RCC 7860 (cell line): ENCODE results near the gene SLC6A15.
A peak's percentile ranks its signal among the peaks of the same experiment; 100 is the strongest.

Experiments
- DNase-seq: peaks from one replicate; pipeline ENCODE4 v3.0.0-alpha.2; 2015; ENCODE audit warnings: low spot score
- FAIRE-seq: peaks from 2 replicates; lab custom pipeline; 2012; peaks lifted over from hg19 to GRCh38; lab: Jason Lieb, UNC

SLC6A15 gene

GRCh38 chr12:84912198-84913128 is at the start of gene SLC6A15:
Gene SLC6A15 (minus strand): TSS chr12:84912799. CDS start chr12:84892120, 20,679 bp downstream.
- DNase-seq (no peak), FAIRE-seq (no peak)

- DNase-seq (no peak), FAIRE-seq (no peak)
Measured at GRCh38 chr12:84960918-84961317, 48.3 kb upstream of the SLC6A15 start.

GRCh38 chr12:84955298-84955697 is 42.7 kb upstream of the SLC6A15 start:
- DNase-seq: no peak
- no peak for FAIRE-seq

- DNase-seq (no peak), FAIRE-seq (no peak)
Measured at GRCh38 chr12:84954415-84954814, 41.8 kb upstream of the SLC6A15 start.

GRCh38 chr12:84950971-84951546 is 38.5 kb upstream of the SLC6A15 start:
- DNase-seq (no peak), FAIRE-seq (no peak)

GRCh38 chr12:84946753-84947152 is 34.2 kb upstream of the SLC6A15 start:
- no peak for DNase-seq
- no peak for FAIRE-seq

GRCh38 chr12:84937415-84937814 is 24.8 kb upstream of the SLC6A15 start:
- DNase-seq: no peak
- no peak for FAIRE-seq

GRCh38 chr12:84929501-84929900 is 16.9 kb upstream of the SLC6A15 start:
- DNase-seq (no peak), FAIRE-seq (no peak)

GRCh38 chr12:84924981-84925380 is 12.4 kb upstream of the SLC6A15 start:
- DNase-seq (peak; percentile 33), FAIRE-seq (no peak)

- no peak for DNase-seq
- no peak for FAIRE-seq
Measured at GRCh38 chr12:84922693-84923092, 10.1 kb upstream of the SLC6A15 start.

GRCh38 chr12:84920331-84920730 is 7.7 kb upstream of the SLC6A15 start:
- peak; percentile 19 for DNase-seq
- no peak for FAIRE-seq

- FAIRE-seq (no peak), DNase-seq (peak; percentile 26)
Measured at GRCh38 chr12:84919271-84919670, 6.7 kb upstream of the SLC6A15 start.

- FAIRE-seq (no peak), DNase-seq (no peak)
Measured at GRCh38 chr12:84913129-84913515, 523 bp upstream of the SLC6A15 start.

GRCh38 chr12:84911271-84912197 is 1.1 kb downstream of the SLC6A15 start:
- no peak for DNase-seq
- FAIRE-seq: no peak

GRCh38 chr12:84910549-84911241 is 1.9 kb downstream of the SLC6A15 start:
- FAIRE-seq (no peak), DNase-seq (no peak)

GRCh38 chr12:84904051-84904450 is 8.5 kb downstream of the SLC6A15 start:
- FAIRE-seq: no peak
- no peak for DNase-seq

GRCh38 chr12:84891106-84891838 is 21.3 kb downstream of the SLC6A15 start:
- FAIRE-seq: no peak
- DNase-seq: no peak

- DNase-seq (no peak), FAIRE-seq (no peak)
Measured at GRCh38 chr12:84889818-84890217, 22.8 kb downstream of the SLC6A15 start.

GRCh38 chr12:84888861-84889260 is 23.7 kb downstream of the SLC6A15 start:
- FAIRE-seq: no peak
- no peak for DNase-seq

GRCh38 chr12:84877340-84877739 is 35.3 kb downstream of the SLC6A15 start:
- no peak for DNase-seq
- FAIRE-seq: no peak
